ENCODE measurements around the gene MAGI2.
"Not testable (repeated sequence)": the region's sequence is repeated elsewhere in the genome, so short reads cannot be mapped to it uniquely, and the experiment has no call there.

MAGI2 gene

GRCh38 chr7:78970440-78970916 is 483.0 kb downstream of the MAGI2 start:
- Mint-ChIP-seq H3K27me3 (no peaks in the 10 kb centered on the region), H3K9me3 (peaks cover 3 to 5% of the 10 kb centered on the region in 2 donors), H3K4me3 (no peak overlapping the region), H3K27ac (no peak overlapping the region), H3K4me1 (no peaks in the 10 kb centered on the region), H3K36me3 (no peaks in the 10 kb centered on the region)
- ATAC-seq (replicated peaks) (no peak), DNase-seq (no peak)

DNA sequence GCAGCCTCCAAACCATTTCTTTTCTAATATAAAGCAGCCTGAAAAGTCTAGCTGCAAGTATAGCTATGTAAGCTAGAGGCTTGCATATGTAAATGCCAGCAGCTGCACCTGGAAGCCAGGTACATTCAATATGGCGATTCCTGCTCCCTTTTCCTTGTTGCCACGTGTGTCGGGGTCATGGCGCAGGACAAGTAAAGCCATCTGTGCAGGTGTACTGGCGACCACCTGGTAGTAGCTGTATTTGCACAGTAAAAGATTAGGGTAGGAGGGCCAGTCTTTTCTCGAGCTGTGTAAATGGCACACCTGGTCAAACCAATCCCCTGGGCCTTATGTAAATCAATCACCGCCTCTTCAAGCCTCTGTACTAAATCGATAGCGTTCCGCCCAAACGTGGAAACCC is 484.5 kb downstream of the MAGI2 start:
- Mint-ChIP-seq H3K27ac (no peak overlapping the region), H3K27me3 (no peaks in the 10 kb centered on the region), H3K9me3 (peaks cover 0 to 5% of the 10 kb centered on the region in 2 donors), H3K36me3 (no peaks in the 10 kb centered on the region), H3K4me3 (no peak overlapping the region), H3K4me1 (no peaks in the 10 kb centered on the region)
- DNase-seq: no peak
- no peak for ATAC-seq (replicated peaks)

- H3K27me3 Mint-ChIP-seq; DNase-seq; H3K36me3 Mint-ChIP-seq; ATAC-seq (replicated peaks); H3K4me1 Mint-ChIP-seq; H3K4me3 Mint-ChIP-seq; H3K9me3 Mint-ChIP-seq; H3K27ac Mint-ChIP-seq: not testable (repeated sequence)
Measured at GRCh38 chr7:78967561-78967960, 485.9 kb downstream of the MAGI2 start.

- no peak for DNase-seq
- Mint-ChIP-seq H3K4me3 (no peak overlapping the region), H3K9me3 (peaks cover 0 to 5% of the 10 kb centered on the region in 2 donors), H3K27ac (no peak overlapping the region), H3K27me3 (no peaks in the 10 kb centered on the region), H3K4me1 (no peaks in the 10 kb centered on the region), H3K36me3 (no peaks in the 10 kb centered on the region)
- ATAC-seq (replicated peaks): no peak
Measured at GRCh38 chr7:78967046-78967445, 486.4 kb downstream of the MAGI2 start.

DNA sequence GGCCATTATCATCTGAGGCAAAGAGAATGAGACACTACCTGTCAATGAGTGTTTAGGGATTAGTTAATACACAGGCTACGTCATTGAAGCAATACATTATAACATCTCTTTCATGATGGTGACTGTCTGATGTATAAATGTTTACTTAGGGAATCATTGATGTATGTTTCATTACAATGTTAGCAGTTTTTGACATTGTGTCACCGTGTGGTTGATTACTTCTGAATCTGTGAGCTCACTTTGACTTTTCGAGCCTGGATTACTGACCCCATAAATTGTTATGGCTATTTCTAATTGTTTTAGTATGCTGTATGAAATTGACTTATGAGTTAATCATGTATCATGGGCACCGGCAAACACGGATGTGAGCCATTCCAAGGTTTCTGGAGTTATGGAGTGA is 494.0 kb downstream of the MAGI2 start:
- Mint-ChIP-seq H3K27ac (no peak overlapping the region), H3K4me1 (no peaks in the 10 kb centered on the region), H3K27me3 (no peaks in the 10 kb centered on the region), H3K9me3 (no peaks in the 10 kb centered on the region), H3K4me3 (no peak overlapping the region), H3K36me3 (no peaks in the 10 kb centered on the region)
- no peak for DNase-seq
- ATAC-seq (replicated peaks): no peak

DNA sequence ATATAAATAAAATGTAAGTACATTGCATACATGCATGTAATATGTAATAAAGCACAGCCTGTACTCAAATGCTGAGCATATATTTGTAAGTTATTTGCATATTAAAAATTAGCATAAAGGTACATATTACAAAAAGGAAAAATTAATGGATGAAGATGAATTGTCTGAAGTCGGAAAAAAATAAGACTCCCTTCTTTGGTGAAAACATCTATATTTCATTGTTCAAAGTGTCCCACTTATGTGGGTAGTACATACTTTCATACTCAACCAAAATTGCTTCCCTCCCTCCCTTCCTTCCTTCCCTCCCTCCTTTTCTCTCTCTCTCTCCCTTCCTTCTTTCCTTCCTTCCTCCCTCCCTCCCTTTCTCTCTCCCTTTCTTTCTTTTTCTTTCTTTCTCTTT is 498.1 kb downstream of the MAGI2 start:
- peaks cover 5% of the 10 kb centered on the region in 2 donors for H3K9me3 Mint-ChIP-seq
- no peaks in the 10 kb centered on the region for H3K27me3 Mint-ChIP-seq
- ATAC-seq (replicated peaks): no peak
- H3K27ac Mint-ChIP-seq: no peak overlapping the region
- no peaks in the 10 kb centered on the region for H3K36me3 Mint-ChIP-seq
- H3K4me1 Mint-ChIP-seq: no peaks in the 10 kb centered on the region
- DNase-seq: no peak
- no peak overlapping the region for H3K4me3 Mint-ChIP-seq

GRCh38 chr7:78953726-78954363 is 499.6 kb downstream of the MAGI2 start:
- Mint-ChIP-seq H3K9me3 (peaks cover 5% of the 10 kb centered on the region in 2 donors), H3K27me3 (no peaks in the 10 kb centered on the region), H3K4me3 (no peak overlapping the region), H3K27ac (no peak overlapping the region), H3K36me3 (no peaks in the 10 kb centered on the region), H3K4me1 (no peaks in the 10 kb centered on the region)
- DNase-seq (no peak), ATAC-seq (replicated peaks) (no peak)

- ATAC-seq (replicated peaks): no peak
Measured at GRCh38 chr7:78953090-78953489, 500.4 kb downstream of the MAGI2 start.

DNA sequence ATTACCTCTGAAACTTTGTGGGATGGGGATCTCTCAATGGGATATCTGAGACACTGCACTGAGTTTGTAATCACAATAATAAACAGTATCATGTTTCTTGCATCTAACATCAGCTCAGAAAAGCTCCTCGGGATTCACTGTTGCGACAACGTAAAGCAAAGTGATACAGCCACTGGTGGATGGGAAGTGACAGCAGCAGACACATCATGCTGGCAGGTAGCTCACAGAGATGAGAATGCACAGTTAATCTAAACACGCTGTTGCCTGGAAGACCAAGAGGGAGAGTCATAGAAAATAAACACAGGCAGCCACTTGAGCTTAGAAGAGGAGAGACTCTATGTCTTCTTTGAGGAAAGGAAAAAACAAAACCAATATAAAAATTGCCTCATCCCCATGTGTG is 513.8 kb downstream of the MAGI2 start:
- DNase-seq (no peak), ATAC-seq (replicated peaks) (no peak)
- no peaks in the 10 kb centered on the region for H3K27me3 Mint-ChIP-seq
- H3K27ac Mint-ChIP-seq: no peak overlapping the region
- H3K36me3 Mint-ChIP-seq: no peaks in the 10 kb centered on the region
- no peak overlapping the region for H3K4me3 Mint-ChIP-seq
- no peaks in the 10 kb centered on the region for H3K9me3 Mint-ChIP-seq
- H3K4me1 Mint-ChIP-seq: no peaks in the 10 kb centered on the region

More at GRCh38 chr7:78953090-78953489, 500.4 kb downstream of the MAGI2 start:
- Mint-ChIP-seq H3K36me3 (no peaks in the 10 kb centered on the region), H3K27ac (no peak overlapping the region), H3K27me3 (no peaks in the 10 kb centered on the region), H3K9me3 (peaks cover 5% of the 10 kb centered on the region in 2 donors), H3K4me3 (no peak overlapping the region), H3K4me1 (no peaks in the 10 kb centered on the region)
- no peak for DNase-seq

GRCh38 chr7:78924581-78924980 is 528.9 kb downstream of the MAGI2 start:
- Mint-ChIP-seq H3K27ac (no peak overlapping the region), H3K9me3 (peaks cover 0 to 2% of the 10 kb centered on the region in 2 donors), H3K4me1 (no peaks in the 10 kb centered on the region), H3K36me3 (no peaks in the 10 kb centered on the region), H3K27me3 (no peaks in the 10 kb centered on the region), H3K4me3 (no peak overlapping the region)
- no peak for DNase-seq
- ATAC-seq (replicated peaks): no peak

GRCh38 chr7:78912781-78913180 is 540.7 kb downstream of the MAGI2 start:
- Mint-ChIP-seq H3K9me3 (peaks cover 1 to 9% of the 10 kb centered on the region in 2 donors), H3K27me3 (no peaks in the 10 kb centered on the region), H3K36me3 (no peaks in the 10 kb centered on the region), H3K4me3 (no peak overlapping the region), H3K27ac (no peak overlapping the region), H3K4me1 (no peaks in the 10 kb centered on the region)
- ATAC-seq (replicated peaks): no peak
- no peak for DNase-seq

DNA sequence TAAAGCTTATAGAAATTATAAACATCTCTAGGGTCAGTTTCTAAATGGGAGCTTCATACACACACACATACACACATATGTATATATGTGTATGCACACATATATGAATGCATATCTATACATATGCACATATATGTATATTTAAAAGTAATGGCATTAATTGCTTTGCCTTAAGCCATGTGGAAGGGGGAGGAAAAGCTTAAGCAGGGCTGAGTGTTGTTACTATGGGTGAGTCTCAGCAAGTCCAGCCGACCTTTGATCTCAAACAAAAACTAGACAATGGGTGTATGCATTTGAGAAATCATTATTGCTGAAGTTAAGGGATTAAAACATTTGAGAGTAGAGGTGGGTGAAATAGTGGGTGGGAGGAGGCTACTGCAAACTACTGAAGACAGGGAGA is 546.7 kb downstream of the MAGI2 start:
- peaks cover 0 to 4% of the 10 kb centered on the region in 2 donors for H3K9me3 Mint-ChIP-seq
- no peaks in the 10 kb centered on the region for H3K36me3 Mint-ChIP-seq
- DNase-seq: no peak
- H3K27ac Mint-ChIP-seq: no peak overlapping the region
- H3K4me1 Mint-ChIP-seq: no peaks in the 10 kb centered on the region
- H3K27me3 Mint-ChIP-seq: no peaks in the 10 kb centered on the region
- ATAC-seq (replicated peaks): no peak
- no peak overlapping the region for H3K4me3 Mint-ChIP-seq

- H3K4me1 Mint-ChIP-seq: no peaks in the 10 kb centered on the region
- DNase-seq (no peak), ATAC-seq (replicated peaks) (no peak)
- peaks cover 0 to 4% of the 10 kb centered on the region in 2 donors for H3K9me3 Mint-ChIP-seq
- H3K27me3 Mint-ChIP-seq: no peaks in the 10 kb centered on the region
- no peak overlapping the region for H3K27ac Mint-ChIP-seq
- no peak overlapping the region for H3K4me3 Mint-ChIP-seq
- no peaks in the 10 kb centered on the region for H3K36me3 Mint-ChIP-seq
Measured at GRCh38 chr7:78905436-78905835, 548.0 kb downstream of the MAGI2 start.

- Mint-ChIP-seq H3K36me3 (no peaks in the 10 kb centered on the region), H3K27me3 (no peaks in the 10 kb centered on the region), H3K4me1 (no peaks in the 10 kb centered on the region), H3K4me3 (no peak overlapping the region), H3K27ac (no peak overlapping the region), H3K9me3 (peaks cover 4% of the 10 kb centered on the region in 2 donors)
- ATAC-seq (replicated peaks): no peak
- no peak for DNase-seq
Measured at GRCh38 chr7:78904983-78905382, 548.5 kb downstream of the MAGI2 start.

GRCh38 chr7:78901566-78901965 is 551.9 kb downstream of the MAGI2 start:
- Mint-ChIP-seq H3K4me3 (no peak overlapping the region), H3K36me3 (no peaks in the 10 kb centered on the region), H3K4me1 (no peaks in the 10 kb centered on the region), H3K9me3 (peaks cover 0 to 4% of the 10 kb centered on the region in 2 donors), H3K27me3 (no peaks in the 10 kb centered on the region), H3K27ac (no peak overlapping the region)
- DNase-seq: no peak
- ATAC-seq (replicated peaks): no peak

DNA sequence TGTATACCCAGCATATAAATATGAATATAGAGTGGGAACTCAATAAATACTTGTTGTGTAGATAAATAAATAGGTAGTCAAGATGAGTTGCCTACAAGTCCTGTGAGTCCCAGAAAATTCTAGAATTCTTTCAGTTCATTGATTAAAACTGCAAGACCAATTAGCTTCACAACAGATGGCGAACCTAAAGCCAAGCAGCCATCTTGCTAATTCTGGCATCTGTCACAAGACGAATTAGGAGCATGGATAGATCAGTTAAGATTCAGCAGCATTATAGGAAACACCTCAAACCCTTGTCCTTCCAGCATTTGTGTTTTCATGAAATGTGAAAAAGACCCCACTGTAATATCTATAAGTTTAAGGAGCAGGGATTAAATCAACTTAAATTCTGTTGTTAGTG is 552.7 kb downstream of the MAGI2 start:
- H3K4me1 Mint-ChIP-seq: no peaks in the 10 kb centered on the region
- DNase-seq (no peak), ATAC-seq (replicated peaks) (no peak)
- H3K36me3 Mint-ChIP-seq: no peaks in the 10 kb centered on the region
- H3K4me3 Mint-ChIP-seq: no peak overlapping the region
- no peak overlapping the region for H3K27ac Mint-ChIP-seq
- peaks cover 0 to 4% of the 10 kb centered on the region in 2 donors for H3K9me3 Mint-ChIP-seq
- H3K27me3 Mint-ChIP-seq: no peaks in the 10 kb centered on the region
